ENCODE data around the gene RPGR.

RPGR gene

GRCh38 chrX:38260231-38260630 lies 67.1 kb downstream of the RPGR start:
- H3K4me3 ChIP-seq (ENCODE audit: low read depth, low read length) = no peak overlapping the region
- H3K27me3 ChIP-seq (replicated peaks) = no peaks in the 10 kb centered on the region
- H3K27ac ChIP-seq = no peak overlapping the region
- peak; percentile 14 for DNase-seq
- no peaks in the 10 kb centered on the region for H3K36me3 ChIP-seq (replicated peaks)
- in situ Hi-C loops (cut with HindIII; ENCODE audit: low pct_ligation_motif_present, low sequenced_read_pairs) = no loop called here
- TF ChIP-seq CTCF (IDR thresholded peaks at IDR 0.05; ENCODE audit: low read depth, low read length, missing control alignments) = peak; percentile 72

- no peak overlapping the region for H3K27ac ChIP-seq
- in situ Hi-C loops (cut with HindIII; ENCODE audit: low pct_ligation_motif_present, low sequenced_read_pairs) = no loop called here
- no peak for TF ChIP-seq CTCF (IDR thresholded peaks at IDR 0.05; ENCODE audit: low read depth, low read length, missing control alignments)
- DNase-seq = no peak
- H3K4me3 ChIP-seq (ENCODE audit: low read depth, low read length) = no peak overlapping the region
- H3K36me3 ChIP-seq (replicated peaks) = no peaks in the 10 kb centered on the region
- H3K27me3 ChIP-seq (replicated peaks) = no peaks in the 10 kb centered on the region
Observed at GRCh38 chrX:38256019-38256418, 71.3 kb downstream of the RPGR start.

GRCh38 chrX:38249965-38250364 lies 77.3 kb downstream of the RPGR start:
- Histone ChIP-seq H3K27ac (no peak overlapping the region), H3K27me3 (replicated peaks) (no peaks in the 10 kb centered on the region), H3K4me3 (ENCODE audit: low read depth, low read length) (no peak overlapping the region), H3K36me3 (replicated peaks) (no peaks in the 10 kb centered on the region)
- in situ Hi-C loops (cut with HindIII; ENCODE audit: low pct_ligation_motif_present, low sequenced_read_pairs) = no loop called here
- no peak for TF ChIP-seq CTCF (IDR thresholded peaks at IDR 0.05; ENCODE audit: low read depth, low read length, missing control alignments)
- peak; percentile 10 for DNase-seq

- Histone ChIP-seq H3K27me3 (replicated peaks) (no peaks in the 10 kb centered on the region), H3K4me3 (ENCODE audit: low read depth, low read length) (no peak overlapping the region), H3K36me3 (replicated peaks) (no peaks in the 10 kb centered on the region), H3K27ac (no peak overlapping the region)
- DNase-seq = no peak
- TF ChIP-seq CTCF (IDR thresholded peaks at IDR 0.05; ENCODE audit: low read depth, low read length, missing control alignments) = no peak
- in situ Hi-C loops (cut with HindIII; ENCODE audit: low pct_ligation_motif_present, low sequenced_read_pairs) = no loop called here
Observed at GRCh38 chrX:38247051-38247450, 80.3 kb downstream of the RPGR start.

- in situ Hi-C loops (cut with HindIII; ENCODE audit: low pct_ligation_motif_present, low sequenced_read_pairs) = no loop called here
- H3K4me3 ChIP-seq (ENCODE audit: low read depth, low read length) = no peak overlapping the region
- no peak for DNase-seq
- TF ChIP-seq CTCF (IDR thresholded peaks at IDR 0.05; ENCODE audit: low read depth, low read length, missing control alignments) = no peak
- H3K36me3 ChIP-seq (replicated peaks) = no peaks in the 10 kb centered on the region
- H3K27ac ChIP-seq = no peak overlapping the region
- H3K27me3 ChIP-seq (replicated peaks) = no peaks in the 10 kb centered on the region
Observed at GRCh38 chrX:38240541-38240940, 86.8 kb downstream of the RPGR start.

- H3K27me3 ChIP-seq (replicated peaks) = no peaks in the 10 kb centered on the region
- no peaks in the 10 kb centered on the region for H3K36me3 ChIP-seq (replicated peaks)
- no peak for DNase-seq
- in situ Hi-C loops (cut with HindIII; ENCODE audit: low pct_ligation_motif_present, low sequenced_read_pairs) = no loop called here
- no peak overlapping the region for H3K27ac ChIP-seq
- H3K4me3 ChIP-seq (ENCODE audit: low read depth, low read length) = no peak overlapping the region
- TF ChIP-seq CTCF (IDR thresholded peaks at IDR 0.05; ENCODE audit: low read depth, low read length, missing control alignments) = no peak
Observed at GRCh38 chrX:38236901-38237615, 90.3 kb downstream of the RPGR start.
